Endothelial cell of umbilical vein (primary cell): Measurements from ENCODE around the gene C20orf144. TPM values are rescaled to one million over a fixed set of nuclear protein-coding genes. Genes with fewer than 3 reads are reported as not detected.

Experiments used
- BruUV-seq: library from RNA; stranded (reverse); fragments of 400-500 nt; replicated peaks from 2 replicates; lab custom pipeline; 2021; lab: Mats Ljungman, UMichigan
- CTCF ChIA-PET: fragments of 300-600, 350-600 bp; sonication (Branson Sonifier 250); formaldehyde crosslinking; loops from one replicate; lab custom pipeline; 2021; ENCODE audit warnings: antibody characterized with exemption, inconsistent platforms; lab: Charles Lee
- POLR2A ChIA-PET: fragments of 300-600, 350-600 bp; sonication (Branson Sonifier 250); formaldehyde crosslinking; loops from one replicate; lab custom pipeline; 2021; ENCODE audit warnings: antibody characterized with exemption, inconsistent platforms; lab: Charles Lee
- DNase-seq: peaks from one replicate; pipeline ENCODE4 v3.0.0-alpha.2; 2011; ENCODE audit warnings: low read depth, low spot score
- FAIRE-seq: peaks from 2 replicates; lab custom pipeline; 2011; peaks lifted over from hg19 to GRCh38; lab: Jason Lieb, UNC
- H2AFZ ChIP-seq: 2 replicates; pipeline ENCODE4 v1.6.0; 2012; ENCODE audit warnings: low read depth, low read length, control low read depth, inconsistent platforms
- H3K27ac ChIP-seq: 2 replicates; pipeline ENCODE4 v1.5.1; 2011; ENCODE audit warnings: low read depth, mild to moderate bottlenecking, control low read depth, low read length, moderate library complexity; ENCODE audit not compliant: insufficient read depth
- H3K27me3 ChIP-seq, 2 experiments: 2 replicates each; pipeline versions ENCODE4 v1.6.0 to v1.6.1; 2011; ENCODE audit warnings: low read length in 2 of 2, mixed read lengths in 1 of 2; ENCODE audit not compliant: control insufficient read depth in 2 of 2, insufficient read depth in 2 of 2
- H3K36me3 ChIP-seq, 2 experiments: 2 replicates in 1 of 2; 3 replicates in 1 of 2; pipeline ENCODE4 v1.5.1; 2011; ENCODE audit warnings: low read length in 2 of 2, mild to moderate bottlenecking in 1 of 2, moderate library complexity in 1 of 2; ENCODE audit not compliant: control insufficient read depth in 2 of 2, insufficient read depth in 2 of 2; ENCODE audit errors: extremely low read depth in 1 of 2
- H3K4me1 ChIP-seq: 3 replicates; pipeline ENCODE4 v1.5.1; 2011; ENCODE audit warnings: mild to moderate bottlenecking, low read length; ENCODE audit not compliant: control insufficient read depth, insufficient read depth; ENCODE audit errors: extremely low read depth
- H3K4me2 ChIP-seq: 2 replicates; pipeline ENCODE4 v1.6.1; 2011; ENCODE audit warnings: low read length, control low read depth, mixed read lengths; ENCODE audit not compliant: insufficient read depth
- H3K4me3 ChIP-seq, 3 experiments: fragments of 200-600 bp in 1 of 3; sonication (generic), shearing (Covaris generic) in 1 of 3; replicated peaks in 1 of 3; 2 replicates each; pipeline ENCODE4 v1.5.1; 2011 to 2016; ENCODE audit warnings: control low read depth in 3 of 3, low read length in 3 of 3, mild to moderate bottlenecking in 2 of 3, inconsistent platforms in 1 of 3, low read depth in 1 of 3, moderate library complexity in 1 of 3; ENCODE audit not compliant: insufficient read depth in 1 of 3
- H3K79me2 ChIP-seq: 2 replicates; pipeline ENCODE4 v1.6.0; 2012; ENCODE audit warnings: low read length, inconsistent platforms; ENCODE audit not compliant: control insufficient read depth, insufficient read depth
- H3K9ac ChIP-seq: replicated peaks from 2 replicates; pipeline ENCODE3; 2011; ENCODE audit warnings: low read length, control low read depth; ENCODE audit not compliant: insufficient read depth; ENCODE audit errors: extremely low read depth
- H3K9me1 ChIP-seq: replicated peaks from 3 replicates; pipeline ENCODE4 v1.6.0; 2011; ENCODE audit warnings: mild to moderate bottlenecking, low read length; ENCODE audit not compliant: control insufficient read depth, insufficient read depth; ENCODE audit errors: extremely low read depth
- H3K9me3 ChIP-seq: replicated peaks from 2 replicates; pipeline ENCODE4 v1.5.1; 2012; ENCODE audit warnings: low read length, inconsistent platforms; ENCODE audit not compliant: control insufficient read depth, insufficient read depth
- H4K20me1 ChIP-seq: replicated peaks from 2 replicates; pipeline ENCODE3; 2011; ENCODE audit warnings: mild to moderate bottlenecking, low read length; ENCODE audit not compliant: control insufficient read depth, insufficient read depth; ENCODE audit errors: extremely low read depth
- EZH2 ChIP-seq: IDR thresholded peaks from 2 replicates; pipeline ENCODE4 v1.6.1; 2012; ENCODE audit warnings: borderline replicate concordance, low read depth, mild to moderate bottlenecking, moderate library complexity, low read length, inconsistent platforms; ENCODE audit not compliant: severe bottlenecking
- FOS ChIP-seq: IDR thresholded peaks from 2 replicates; pipeline ENCODE4 v1.6.1; 2011; ENCODE audit warnings: mild to moderate bottlenecking, low read length, moderate library complexity, borderline replicate concordance; ENCODE audit not compliant: insufficient read depth
- GATA2 ChIP-seq: IDR thresholded peaks from 2 replicates; pipeline ENCODE4 v1.7.0; 2011; ENCODE audit warnings: low read depth, mild to moderate bottlenecking, moderate library complexity, mixed read lengths, low read length; ENCODE audit not compliant: insufficient read length, insufficient read depth
- JUN ChIP-seq: IDR thresholded peaks from 2 replicates; pipeline ENCODE4 v1.6.1; 2011; ENCODE audit warnings: borderline replicate concordance, low read depth; ENCODE audit not compliant: insufficient read length, insufficient read depth
- MYC ChIP-seq: IDR thresholded peaks from one replicate; pipeline ENCODE4 v1.6.1; 2011; ENCODE audit warnings: mild to moderate bottlenecking, low read depth, low read length
- POLR2A ChIP-seq: IDR thresholded peaks from 2 replicates; pipeline ENCODE4 v1.6.1; 2012; ENCODE audit warnings: low read depth, mild to moderate bottlenecking, control low read depth, low read length
- POLR2AphosphoS5 ChIP-seq: IDR thresholded peaks from 2 replicates; pipeline ENCODE4 v1.6.1; 2012; ENCODE audit warnings: low read depth, mild to moderate bottlenecking, control low read depth, low read length, moderate library complexity; ENCODE audit not compliant: insufficient read depth
- dilution Hi-C: fragments of 300-500 bp; cut with MboI; formaldehyde crosslinking; loops from one replicate; pipeline ENCODE4 v1.15.0; 2019; ENCODE audit warnings: low sequenced_read_pairs; ENCODE audit not compliant: extremely low pct_ligation_motif_present
- intact Hi-C: fragments of 100-400 bp; cut with micrococcal nuclease; formaldehyde crosslinking; loops from one replicate; pipeline ENCODE4 v1.10.0; 2022
- polyA plus RNA-seq, 4 experiments: library from polyadenylated mRNA; depleted of rRNA in 3 of 4; stranded (reverse) in 3 of 4; unstranded in 1 of 4; fragments of >200 nt; gene quantifications; 2 replicates each; pipeline versions ENCODE4 v1.2.1 to v1.2.3, GENCODE V29; 2011 to 2012; ENCODE audit warnings: missing spikeins in 1 of 4
- total RNA-seq: library from RNA; stranded (reverse); gene quantifications from 2 replicates; pipeline ENCODE4 v1.2.3, GENCODE V29; 2021
- TF ChIP-seq, protein P1 (sequence below), 2 donors: IDR thresholded peaks; 1 replicate in 1 of 2; 2 replicates in 1 of 2; pipeline ENCODE4 v1.5.1; 2011; ENCODE audit warnings: low read length in 2 of 2, mild to moderate bottlenecking in 2 of 2, moderate library complexity in 2 of 2, control low read depth in 1 of 2, inconsistent platforms in 1 of 2, low read depth in 1 of 2; ENCODE audit not compliant: insufficient read depth in 1 of 2; ENCODE audit errors: extremely low read depth in 1 of 2
- TF ChIP-seq, protein P2 (sequence below): IDR thresholded peaks from 2 replicates; pipeline ENCODE4 v1.6.1; 2011; ENCODE audit not compliant: insufficient read depth, insufficient read length

Gene C20orf144
- total and polyA plus RNA-seq, 2 donors (not counting 3 experiments of a cell fraction or from before 2014, with no cell fraction given): not detected

DNA sequence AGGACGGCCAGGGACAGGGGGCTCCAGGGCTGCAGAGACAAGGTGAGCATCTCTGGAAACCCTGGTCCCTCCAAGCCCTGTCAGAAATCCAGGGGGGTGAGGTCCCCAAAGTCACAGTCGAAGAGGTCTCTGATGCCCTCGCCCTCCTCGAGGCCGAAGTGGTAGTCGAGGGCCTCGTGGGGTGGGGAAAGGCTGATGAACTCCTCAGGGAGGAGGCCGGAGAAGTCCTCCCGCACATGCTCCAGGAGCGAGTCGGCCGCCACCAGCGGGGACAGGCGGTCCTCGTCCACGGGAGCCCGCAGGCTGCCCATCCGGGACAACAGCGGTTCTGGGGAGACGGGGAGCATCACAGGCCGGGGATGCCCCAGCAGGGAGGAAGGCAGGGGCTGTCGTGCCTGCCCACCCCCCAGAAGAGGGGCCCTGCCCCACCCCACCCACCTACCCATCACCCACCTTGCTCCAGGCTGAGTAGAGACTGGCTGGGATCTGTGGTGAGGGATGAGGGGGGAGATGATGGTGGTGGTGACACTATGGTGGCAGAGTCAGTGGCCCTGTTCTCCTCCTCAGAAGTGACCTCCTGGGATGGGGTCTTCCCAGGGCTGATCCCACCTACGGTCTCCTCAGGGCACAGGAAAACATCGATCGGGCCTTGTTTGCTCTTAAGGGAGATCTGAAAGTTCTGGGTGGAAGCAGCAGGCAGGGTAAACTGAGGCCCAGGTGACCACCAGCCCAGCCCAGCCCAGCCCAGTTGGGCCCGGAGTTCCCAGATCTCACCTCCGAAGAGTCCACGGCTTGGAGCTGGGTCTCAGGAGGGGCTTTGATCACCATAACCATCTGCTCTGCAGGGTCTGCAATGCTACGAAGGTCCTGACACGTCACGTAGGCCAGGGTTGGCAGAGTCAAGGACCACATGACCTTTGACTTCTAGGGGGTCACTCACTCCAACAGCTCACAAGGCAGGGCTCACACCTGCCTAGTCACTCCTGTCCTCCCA lies 14.8 kb downstream of the C20orf144 start:
- no peak for TF ChIP-seq JUN
- TF ChIP-seq EZH2: no peak
- TF ChIP-seq, protein P1, sequence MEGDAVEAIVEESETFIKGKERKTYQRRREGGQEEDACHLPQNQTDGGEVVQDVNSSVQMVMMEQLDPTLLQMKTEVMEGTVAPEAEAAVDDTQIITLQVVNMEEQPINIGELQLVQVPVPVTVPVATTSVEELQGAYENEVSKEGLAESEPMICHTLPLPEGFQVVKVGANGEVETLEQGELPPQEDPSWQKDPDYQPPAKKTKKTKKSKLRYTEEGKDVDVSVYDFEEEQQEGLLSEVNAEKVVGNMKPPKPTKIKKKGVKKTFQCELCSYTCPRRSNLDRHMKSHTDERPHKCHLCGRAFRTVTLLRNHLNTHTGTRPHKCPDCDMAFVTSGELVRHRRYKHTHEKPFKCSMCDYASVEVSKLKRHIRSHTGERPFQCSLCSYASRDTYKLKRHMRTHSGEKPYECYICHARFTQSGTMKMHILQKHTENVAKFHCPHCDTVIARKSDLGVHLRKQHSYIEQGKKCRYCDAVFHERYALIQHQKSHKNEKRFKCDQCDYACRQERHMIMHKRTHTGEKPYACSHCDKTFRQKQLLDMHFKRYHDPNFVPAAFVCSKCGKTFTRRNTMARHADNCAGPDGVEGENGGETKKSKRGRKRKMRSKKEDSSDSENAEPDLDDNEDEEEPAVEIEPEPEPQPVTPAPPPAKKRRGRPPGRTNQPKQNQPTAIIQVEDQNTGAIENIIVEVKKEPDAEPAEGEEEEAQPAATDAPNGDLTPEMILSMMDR (IDR thresholded peaks at IDR 0.05; ENCODE audit: extremely low read depth in 1 of 2, insufficient read depth in 1 of 2, low read depth in 1 of 2, low read length in 2 of 2): no peak
- TF ChIP-seq POLR2AphosphoS5: no peak
- no peak for TF ChIP-seq MYC
- no peak for TF ChIP-seq POLR2A
- TF ChIP-seq, protein P2, sequence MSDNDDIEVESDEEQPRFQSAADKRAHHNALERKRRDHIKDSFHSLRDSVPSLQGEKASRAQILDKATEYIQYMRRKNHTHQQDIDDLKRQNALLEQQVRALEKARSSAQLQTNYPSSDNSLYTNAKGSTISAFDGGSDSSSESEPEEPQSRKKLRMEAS: no peak
- TF ChIP-seq FOS: no peak
- TF ChIP-seq GATA2: no peak
- BruUV-seq: no TSS peak
- H4K20me1 ChIP-seq: no peaks in the 10 kb centered on the region
- peaks cover 4% of the 10 kb centered on the region for H3K79me2 ChIP-seq
- ChIA-PET CTCF (interaction anchor here (1.6 kb wide), 1 partner anchor 8 kb away, joined by 4 read pairs; no protein-coding TSS in a partner anchor), POLR2A (no interaction called here)
- intact Hi-C loops: no loop called here
- H3K36me3 ChIP-seq: no peaks in the 10 kb centered on the region
- H3K27ac ChIP-seq: no peak overlapping the region
- no peaks in the 10 kb centered on the region for H3K9me1 ChIP-seq
- no peak overlapping the region for H3K4me3 ChIP-seq
- no peak overlapping the region for H3K9ac ChIP-seq
- H3K4me1 ChIP-seq: peaks cover 15% of the 10 kb centered on the region
- H2AFZ ChIP-seq: no peak overlapping the region
- DNase-seq (no peak), FAIRE-seq (no peak)
- dilution Hi-C loops: no loop called here
- H3K9me3 ChIP-seq: no peaks in the 10 kb centered on the region
- no peak overlapping the region for H3K4me2 ChIP-seq
- no peaks in the 10 kb centered on the region for H3K27me3 ChIP-seq
